ENCODE data around the gene C2CD4D. TPM values are rescaled to one million over a fixed set of nuclear protein-coding genes. Genes with fewer than 3 reads are reported as not detected.

Gene C2CD4D
- total and polyA plus RNA-seq, 2 of the 13 experiments (the other 11 are each of a cell fraction or from before 2014, with no cell fraction given): not detected

DNA sequence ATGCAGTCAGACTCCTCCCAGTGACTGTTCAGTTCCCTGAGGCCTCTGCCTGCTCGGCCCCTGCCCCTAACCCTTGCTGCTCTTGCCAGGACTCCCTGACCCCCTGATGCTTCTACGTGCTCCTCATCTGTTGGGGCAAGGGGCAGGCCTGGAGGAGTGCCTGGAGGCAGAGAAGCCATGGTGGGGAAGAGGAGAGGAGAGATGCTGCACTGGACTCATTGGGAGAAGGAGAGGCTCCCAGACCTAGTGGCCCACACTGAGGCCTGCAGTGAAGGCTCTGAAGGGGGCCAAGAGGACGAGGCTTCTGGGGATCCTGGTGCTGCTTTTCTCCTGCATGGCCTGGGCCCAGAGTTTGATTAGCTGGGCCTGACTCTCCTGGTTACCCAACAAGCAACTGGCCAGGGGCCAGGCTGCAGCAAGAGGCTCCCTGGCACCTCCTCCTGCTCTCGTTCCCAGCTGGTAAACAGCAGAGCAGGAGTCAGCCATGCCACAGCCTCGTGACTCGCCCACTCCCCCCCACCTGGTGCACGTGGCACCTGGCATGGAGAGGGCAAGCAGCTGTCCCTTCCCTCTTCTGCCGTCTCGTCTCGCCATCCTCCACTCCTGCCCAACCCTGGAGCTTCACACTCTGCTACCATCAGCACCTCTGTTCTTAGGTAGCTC lies 7.2 kb downstream of the C2CD4D start (continued):
- TF ChIP-seq UBTF (CRISPR knock-in tag; IDR thresholded peaks at IDR 0.05): peak; percentile 73; the same call in 1 of the 2 replicates
- TF ChIP-seq, protein P1, sequence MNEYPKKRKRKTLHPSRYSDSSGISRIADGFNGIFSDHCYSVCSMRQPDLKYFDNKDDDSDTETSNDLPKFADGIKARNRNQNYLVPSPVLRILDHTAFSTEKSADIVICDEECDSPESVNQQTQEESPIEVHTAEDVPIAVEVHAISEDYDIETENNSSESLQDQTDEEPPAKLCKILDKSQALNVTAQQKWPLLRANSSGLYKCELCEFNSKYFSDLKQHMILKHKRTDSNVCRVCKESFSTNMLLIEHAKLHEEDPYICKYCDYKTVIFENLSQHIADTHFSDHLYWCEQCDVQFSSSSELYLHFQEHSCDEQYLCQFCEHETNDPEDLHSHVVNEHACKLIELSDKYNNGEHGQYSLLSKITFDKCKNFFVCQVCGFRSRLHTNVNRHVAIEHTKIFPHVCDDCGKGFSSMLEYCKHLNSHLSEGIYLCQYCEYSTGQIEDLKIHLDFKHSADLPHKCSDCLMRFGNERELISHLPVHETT (CRISPR knock-in tag; conservative IDR thresholded peaks at IDR 0.05): peak; percentile 78; the same call in 1 of the 2 replicates
- TF ChIP-seq MAZ (IDR thresholded peaks at IDR 0.05; ENCODE audit: borderline replicate concordance, low read depth, low read length): no peak
- TF ChIP-seq MAZ (CRISPR knock-in tag; IDR thresholded peaks at IDR 0.05; ENCODE audit: low read depth): peak; percentile 58; the same call in 1 of the 2 replicates
- TF ChIP-seq HDAC2 (CRISPR knock-in tag; IDR thresholded peaks at IDR 0.05): peak; percentile 57; the same call in 1 of the 2 replicates
- TF ChIP-seq, protein P2, sequence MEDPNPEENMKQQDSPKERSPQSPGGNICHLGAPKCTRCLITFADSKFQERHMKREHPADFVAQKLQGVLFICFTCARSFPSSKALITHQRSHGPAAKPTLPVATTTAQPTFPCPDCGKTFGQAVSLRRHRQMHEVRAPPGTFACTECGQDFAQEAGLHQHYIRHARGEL (CRISPR knock-in tag; IDR thresholded peaks at IDR 0.05): no peak
- no peak for TF ChIP-seq SIN3B (IDR thresholded peaks at IDR 0.05; ENCODE audit: low read length)
- TF ChIP-seq RFX3 (CRISPR knock-in tag; IDR thresholded peaks at IDR 0.05): 0 out of 2 replicates have a peak, but pooled peaks have one; percentile 6
- peak; percentile 43; the same call in 1 of the 2 replicates for TF ChIP-seq ZBTB39 (CRISPR knock-in tag; IDR thresholded peaks at IDR 0.05)
- TF ChIP-seq ERF (CRISPR knock-in tag; IDR thresholded peaks at IDR 0.05): peak; percentile 57; the same call in 1 of the 2 replicates
- TF ChIP-seq CEBPB (IDR thresholded peaks at IDR 0.05; ENCODE audit: borderline replicate concordance, low read depth, low read length): peak; percentile 76; the same call in 1 of the 2 replicates
- no peak for TF ChIP-seq SETDB1 (CRISPR knock-in tag; IDR thresholded peaks at IDR 0.05; ENCODE audit: borderline replicate concordance)
- TF ChIP-seq BCL6 (CRISPR knock-in tag; IDR thresholded peaks at IDR 0.05): peak; percentile 40; the same call in 1 of the 2 replicates
- TF ChIP-seq HHEX (CRISPR knock-in tag; IDR thresholded peaks at IDR 0.05): 0 out of 2 replicates have a peak, but pooled peaks have one; percentile 6
- TF ChIP-seq SKI (IDR thresholded peaks at IDR 0.05; ENCODE audit: partially characterized antibody): peak; percentile 31
- TF ChIP-seq MED1 (CRISPR knock-in tag; IDR thresholded peaks at IDR 0.05): peak; percentile 70; the same call in 1 of the 2 replicates
- TF ChIP-seq CBX5 (CRISPR knock-in tag; IDR thresholded peaks at IDR 0.05; ENCODE audit: borderline replicate concordance): 0 out of 2 replicates have a peak, but pooled peaks have one; percentile 27
- TF ChIP-seq NCOA1 (CRISPR knock-in tag; IDR thresholded peaks at IDR 0.05): peak; percentile 87
- peak; percentile 62; the same call in 1 of the 2 replicates for TF ChIP-seq MTERF4 (CRISPR knock-in tag; IDR thresholded peaks at IDR 0.05)
- peak; percentile 55 for TF ChIP-seq SP5 (CRISPR knock-in tag; IDR thresholded peaks at IDR 0.05; ENCODE audit: borderline replicate concordance, low read depth)
- peak; percentile 35; the same call in 1 of the 2 replicates for TF ChIP-seq HOXA3 (CRISPR knock-in tag; IDR thresholded peaks at IDR 0.05)
- peak; percentile 26; the same call in 1 of the 2 replicates for TF ChIP-seq ZSCAN21 (CRISPR knock-in tag; IDR thresholded peaks at IDR 0.05; ENCODE audit: borderline replicate concordance)

All from HepG2 (cell line).